Endometrium (tissue), 2 donors: Measurements from ENCODE around the gene SMARCD2.

Experiments
- FAIRE-seq: peaks from 2 replicates; lab custom pipeline; 2012; peaks lifted over from hg19 to GRCh38; lab: Jason Lieb, UNC
- donor health status: control.
- donor health status: control.

The SMARCD2 gene

DNA sequence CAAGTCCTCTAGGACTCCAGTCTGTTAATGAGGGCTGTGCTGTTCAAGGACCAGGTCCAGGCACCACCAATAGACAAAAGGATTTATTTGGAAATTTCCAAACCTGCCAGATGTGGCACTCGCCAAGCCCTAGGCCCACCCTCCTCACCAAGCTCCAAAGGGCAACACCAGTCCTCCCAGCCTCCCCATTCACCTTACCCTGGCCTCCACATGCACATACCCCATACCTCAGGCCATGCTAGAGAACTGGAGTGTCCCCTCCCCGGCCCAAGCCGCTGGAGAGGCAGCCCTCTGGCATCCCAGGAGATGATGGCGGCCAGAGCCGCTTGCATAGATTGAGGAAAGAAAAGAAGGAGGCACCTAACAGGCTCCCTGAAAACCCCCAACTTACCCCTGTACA, 10.5 kb downstream of the SMARCD2 start:
- no peak for FAIRE-seq

DNA sequence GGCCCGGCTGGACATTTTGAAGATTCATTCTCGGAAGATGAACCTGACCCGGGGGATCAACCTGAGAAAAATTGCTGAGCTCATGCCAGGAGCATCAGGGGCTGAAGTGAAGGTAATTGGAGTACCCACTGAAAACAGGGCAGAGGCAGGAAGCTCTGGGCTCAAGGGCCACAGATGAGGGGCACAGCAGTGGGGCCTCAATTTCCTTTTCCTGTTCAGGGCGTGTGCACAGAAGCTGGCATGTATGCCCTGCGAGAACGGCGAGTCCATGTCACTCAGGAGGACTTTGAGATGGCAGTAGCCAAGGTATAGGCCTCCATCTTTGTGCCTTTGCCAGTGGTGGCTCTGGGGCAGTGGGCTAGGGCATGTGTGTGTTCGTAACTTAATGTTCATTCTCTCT, 11.0 kb downstream of the SMARCD2 start:
- no peak for FAIRE-seq

DNA sequence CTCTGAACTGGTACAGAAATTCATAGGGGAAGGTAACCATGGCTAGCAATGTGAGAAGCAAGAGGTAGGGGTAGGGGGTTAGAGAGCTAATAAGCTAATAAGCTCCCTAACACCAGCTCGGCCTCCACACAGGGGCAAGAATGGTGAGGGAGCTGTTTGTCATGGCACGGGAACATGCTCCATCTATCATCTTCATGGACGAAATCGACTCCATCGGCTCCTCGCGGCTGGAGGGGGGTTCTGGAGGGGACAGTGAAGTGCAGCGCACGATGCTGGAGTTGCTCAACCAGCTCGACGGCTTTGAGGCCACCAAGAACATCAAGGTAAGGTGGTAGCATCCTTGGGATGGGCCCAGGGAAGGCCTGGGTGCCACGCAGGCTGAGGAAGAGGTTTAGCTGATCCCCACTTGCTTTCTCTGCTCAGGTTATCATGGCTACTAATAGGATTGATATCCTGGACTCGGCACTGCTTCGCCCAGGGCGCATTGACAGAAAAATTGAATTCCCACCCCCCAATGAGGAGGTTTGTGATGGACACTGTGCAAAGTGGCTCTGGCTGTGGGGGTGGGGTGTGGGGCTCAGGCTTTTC, 11.5 kb downstream of the SMARCD2 start:
- FAIRE-seq = no peak

DNA sequence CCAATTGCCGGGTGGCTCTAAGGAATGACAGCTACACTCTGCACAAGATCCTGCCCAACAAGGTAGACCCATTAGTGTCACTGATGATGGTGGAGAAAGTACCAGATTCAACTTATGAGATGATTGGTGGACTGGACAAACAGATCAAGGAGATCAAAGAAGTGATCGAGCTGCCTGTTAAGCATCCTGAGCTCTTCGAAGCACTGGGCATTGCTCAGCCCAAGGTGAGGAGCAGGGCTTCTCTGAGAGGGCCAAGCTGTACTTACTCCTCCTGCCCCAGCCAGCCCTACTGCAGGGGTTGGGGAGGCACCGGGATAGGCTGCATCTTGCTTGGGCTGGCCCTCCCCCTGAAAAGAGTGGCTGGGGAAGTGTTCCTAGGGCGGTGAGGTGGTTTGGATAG, 12.2 kb downstream of the SMARCD2 start:
- FAIRE-seq = no peak

DNA sequence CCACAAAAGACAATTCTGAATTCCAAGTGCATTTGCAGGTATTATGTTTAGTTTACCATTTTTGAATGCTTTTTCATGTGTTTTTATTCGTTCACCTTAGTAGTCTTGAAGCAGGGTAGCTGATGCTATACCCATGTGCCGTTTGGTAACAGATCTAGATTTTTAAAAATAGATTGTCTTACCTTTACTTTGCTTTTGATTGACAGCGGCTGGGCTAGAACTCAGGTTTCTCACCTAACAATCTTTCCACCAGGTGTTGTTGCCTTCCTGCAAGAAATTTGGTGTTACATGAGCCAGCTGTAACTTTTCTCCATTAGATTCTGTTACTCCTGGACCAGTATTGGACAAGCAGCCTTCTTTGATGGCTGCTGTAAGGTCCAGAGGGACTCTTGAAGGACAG, 13.5 kb downstream of the SMARCD2 start:
- no peak for FAIRE-seq

DNA sequence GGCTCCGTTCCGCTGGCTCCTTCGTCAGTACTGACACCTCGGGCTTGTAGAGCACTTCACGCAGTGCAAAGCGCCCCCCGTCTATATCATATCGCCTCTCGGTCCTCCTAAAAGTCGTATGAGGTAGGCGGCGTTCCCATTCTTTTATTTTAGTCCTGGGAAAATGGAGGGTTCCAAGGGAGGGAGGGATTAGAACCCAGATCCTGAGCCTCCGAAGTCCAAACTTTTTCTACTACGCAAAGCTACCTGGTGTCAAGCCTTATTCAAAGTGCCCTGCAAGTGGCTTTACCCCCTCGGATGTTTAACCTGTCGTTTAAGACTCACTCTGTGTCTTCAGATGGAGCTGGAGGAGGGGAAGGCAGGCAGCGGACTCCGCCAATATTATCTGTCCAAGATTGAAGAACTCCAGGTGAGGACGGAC, 14.7 kb downstream of the SMARCD2 start:
- no peak for FAIRE-seq

DNA sequence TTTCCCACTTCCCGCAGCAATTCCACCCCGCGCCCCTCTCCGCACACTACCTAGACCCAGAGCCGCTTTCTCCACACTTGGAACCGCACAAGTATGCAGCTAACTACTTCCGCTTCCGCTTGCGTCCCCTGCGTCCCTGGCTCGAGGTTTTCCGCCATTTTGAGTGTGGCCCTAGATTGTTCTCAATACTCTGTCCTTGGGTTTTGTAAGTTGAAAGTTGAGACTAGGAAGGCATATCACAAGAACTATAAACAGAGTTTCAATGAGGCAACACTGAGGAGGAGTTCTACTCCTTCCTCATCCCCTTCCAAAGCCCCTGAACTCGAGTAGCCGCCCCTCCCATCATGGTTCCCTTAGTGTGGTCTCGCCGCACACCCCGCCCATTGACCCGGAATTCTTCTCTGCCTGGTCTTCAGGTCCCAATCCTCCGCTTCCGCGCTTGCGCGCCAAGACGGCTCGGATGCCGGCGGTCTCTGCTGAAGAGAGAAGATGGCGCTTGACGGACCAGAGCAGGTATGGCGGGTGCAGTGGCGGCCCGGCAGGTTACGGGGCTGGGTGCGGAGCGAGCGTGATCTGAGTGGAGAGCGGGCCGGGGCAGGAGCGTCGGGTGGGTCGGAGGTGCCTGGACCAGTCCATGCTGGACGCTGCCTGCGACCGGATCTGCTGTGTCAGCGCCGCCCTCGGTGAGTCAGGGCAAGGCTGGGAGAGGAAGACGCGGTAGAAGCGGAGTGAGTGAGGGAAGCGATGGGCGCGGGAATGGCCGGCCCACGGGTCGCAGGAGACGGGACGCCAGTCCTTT, 15.3 kb downstream of the SMARCD2 start, which contains the start of the genes FTSJ3 and PSMC5:
FTSJ3 (minus strand) TSS at position 662 of the 799 bp plus-strand sequence. CDS start 761 bp downstream, outside the sequence.
PSMC5 (plus strand) TSS at position 430 of the 799 bp plus-strand sequence; CDS start at position 490, 60 bp downstream.
- no peak for FAIRE-seq

DNA sequence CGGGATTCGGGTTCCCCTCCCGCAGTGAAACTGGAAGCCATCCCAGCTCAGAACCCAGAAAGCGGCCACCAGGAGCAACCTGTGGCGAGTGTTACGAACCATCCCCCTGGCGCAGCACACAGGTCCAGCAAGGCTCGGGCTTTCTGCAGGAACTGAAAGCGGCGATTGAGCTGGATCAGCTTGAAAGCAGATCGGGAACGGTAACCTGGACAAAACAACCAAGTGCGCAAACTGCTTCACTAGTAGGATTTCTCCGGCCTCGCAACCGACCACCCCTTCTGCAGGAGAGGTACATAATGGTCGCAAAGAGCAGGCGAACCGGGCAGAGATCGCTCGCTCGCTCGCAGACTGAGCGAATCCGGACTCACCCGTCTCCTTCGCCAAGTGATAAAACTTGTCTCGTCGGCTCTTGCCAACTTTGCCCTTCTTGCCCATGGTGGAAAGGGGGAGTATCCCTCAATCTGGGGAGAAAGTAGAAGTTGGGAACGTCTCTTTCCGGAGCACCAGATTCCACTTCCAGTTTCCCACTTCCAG, 15.9 kb downstream of the SMARCD2 start:
- no peak for FAIRE-seq

DNA sequence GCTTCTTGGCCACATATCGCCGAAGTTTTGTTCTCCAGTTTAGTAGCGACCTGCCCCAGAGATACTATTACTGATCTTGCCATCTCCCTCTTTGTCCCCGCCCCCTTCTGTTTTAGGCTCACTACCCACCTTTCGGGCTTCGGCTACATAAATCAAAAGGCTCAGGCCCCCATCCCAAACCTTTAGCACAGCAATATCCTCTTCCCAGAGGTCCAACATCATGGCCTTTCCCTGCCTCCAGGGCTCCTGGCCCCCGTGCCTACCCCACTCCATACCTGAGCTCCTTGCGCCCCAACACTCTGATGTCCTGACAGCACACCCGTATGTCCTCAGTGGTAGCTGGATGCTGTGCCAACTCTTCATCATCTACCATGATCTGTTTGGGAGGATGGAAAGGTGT, 18.1 kb downstream of the SMARCD2 start:
- FAIRE-seq = no peak

DNA sequence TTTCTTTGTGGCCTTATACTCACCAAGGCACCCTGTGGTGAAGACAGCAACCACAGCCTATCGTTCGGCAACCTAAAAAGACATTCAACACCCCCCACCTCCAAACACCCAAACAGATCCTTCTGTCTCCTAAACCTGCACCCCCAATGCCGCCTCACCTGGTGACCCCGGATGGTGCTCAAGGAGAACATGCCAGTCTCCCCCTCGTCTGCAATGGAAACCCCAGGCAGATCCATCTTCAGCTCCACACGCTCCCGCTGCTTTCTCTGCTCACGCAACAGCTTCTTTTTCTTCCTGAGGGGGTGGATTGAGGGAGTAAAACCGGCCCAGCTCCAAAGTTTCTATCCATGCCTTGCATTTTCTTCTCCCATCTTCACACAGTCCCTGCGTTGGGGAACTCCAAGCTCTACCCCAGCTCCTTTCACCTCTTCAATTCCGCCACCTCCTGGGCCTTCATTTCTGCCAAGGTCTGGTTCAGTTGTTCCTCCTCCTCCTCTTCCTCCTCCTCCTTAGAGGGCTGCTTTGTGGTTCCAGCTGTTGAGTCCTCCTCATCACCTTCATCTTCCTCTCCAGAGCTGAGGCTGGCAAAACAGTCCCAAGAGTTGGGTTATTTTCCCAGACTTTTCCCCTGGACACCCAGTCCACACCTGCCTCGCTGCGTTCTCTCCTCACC, 18.7 kb downstream of the SMARCD2 start:
- FAIRE-seq = no peak

DNA sequence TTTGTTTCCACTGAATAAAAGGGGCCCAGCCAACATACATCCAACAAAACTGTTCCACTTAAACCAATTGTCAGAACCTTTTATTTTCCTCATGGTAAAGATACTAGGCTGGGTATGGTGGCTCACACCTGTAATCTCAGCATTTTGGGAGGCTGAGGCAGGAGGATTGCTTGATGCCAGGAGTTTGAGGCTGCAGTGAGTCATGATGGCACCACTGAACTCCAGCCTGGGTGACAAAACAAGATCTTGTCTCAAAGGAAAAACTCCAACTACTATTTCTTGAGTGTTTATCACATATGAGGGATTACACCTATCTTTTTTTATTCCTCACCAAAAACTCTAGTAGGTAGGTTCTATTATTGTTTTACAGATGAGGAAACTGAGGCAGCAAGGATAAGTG, 19.9 kb downstream of the SMARCD2 start:
- FAIRE-seq = no peak

DNA sequence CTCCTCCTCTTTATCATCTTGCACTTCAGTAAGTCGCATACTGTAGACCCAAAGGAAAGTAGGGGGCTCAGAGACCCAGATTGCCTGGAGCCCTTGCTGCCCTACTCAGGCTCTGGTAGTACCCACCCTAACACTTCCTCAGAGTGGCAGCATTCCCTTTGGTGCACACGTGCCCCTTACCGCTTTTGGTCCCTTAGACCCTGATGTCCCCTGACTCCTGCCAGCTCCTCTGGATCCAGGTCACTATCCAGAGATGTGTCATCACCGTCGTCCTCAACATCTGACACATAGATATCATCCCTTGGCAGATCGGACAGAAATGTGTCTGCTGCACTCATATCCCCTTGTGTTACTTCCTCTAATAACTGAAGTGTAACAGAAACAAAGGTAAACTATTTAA, 20.7 kb downstream of the SMARCD2 start:
- no peak for FAIRE-seq

DNA sequence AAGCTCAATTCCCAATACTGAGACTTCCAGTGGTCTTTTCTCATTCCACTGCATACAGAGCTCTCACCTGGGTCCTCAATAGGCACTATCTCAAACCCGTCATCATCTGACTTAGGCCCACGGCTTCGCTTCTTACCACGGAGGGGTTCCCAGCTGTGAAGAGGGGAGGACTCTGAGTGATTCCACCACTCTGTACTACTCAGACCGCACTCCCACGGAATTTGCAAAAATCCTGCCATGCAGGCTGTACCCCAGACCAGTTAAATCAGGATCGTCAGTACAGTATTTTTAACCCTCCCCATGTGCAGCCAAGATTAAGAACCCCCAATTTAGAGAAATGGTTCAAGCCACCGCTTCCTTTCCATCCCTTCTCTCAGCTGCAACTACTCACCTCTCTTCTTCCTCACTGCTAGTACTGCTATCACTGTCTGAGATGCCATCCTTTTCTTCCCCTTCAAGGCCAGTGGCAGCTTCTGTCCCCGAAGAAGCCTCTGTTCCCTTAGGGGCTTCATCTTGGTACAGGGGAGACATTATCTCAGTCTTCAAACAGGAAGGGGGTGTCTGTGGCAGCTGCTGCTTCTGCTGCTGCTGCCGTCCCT, 21.4 kb downstream of the SMARCD2 start:
- FAIRE-seq = no peak

DNA sequence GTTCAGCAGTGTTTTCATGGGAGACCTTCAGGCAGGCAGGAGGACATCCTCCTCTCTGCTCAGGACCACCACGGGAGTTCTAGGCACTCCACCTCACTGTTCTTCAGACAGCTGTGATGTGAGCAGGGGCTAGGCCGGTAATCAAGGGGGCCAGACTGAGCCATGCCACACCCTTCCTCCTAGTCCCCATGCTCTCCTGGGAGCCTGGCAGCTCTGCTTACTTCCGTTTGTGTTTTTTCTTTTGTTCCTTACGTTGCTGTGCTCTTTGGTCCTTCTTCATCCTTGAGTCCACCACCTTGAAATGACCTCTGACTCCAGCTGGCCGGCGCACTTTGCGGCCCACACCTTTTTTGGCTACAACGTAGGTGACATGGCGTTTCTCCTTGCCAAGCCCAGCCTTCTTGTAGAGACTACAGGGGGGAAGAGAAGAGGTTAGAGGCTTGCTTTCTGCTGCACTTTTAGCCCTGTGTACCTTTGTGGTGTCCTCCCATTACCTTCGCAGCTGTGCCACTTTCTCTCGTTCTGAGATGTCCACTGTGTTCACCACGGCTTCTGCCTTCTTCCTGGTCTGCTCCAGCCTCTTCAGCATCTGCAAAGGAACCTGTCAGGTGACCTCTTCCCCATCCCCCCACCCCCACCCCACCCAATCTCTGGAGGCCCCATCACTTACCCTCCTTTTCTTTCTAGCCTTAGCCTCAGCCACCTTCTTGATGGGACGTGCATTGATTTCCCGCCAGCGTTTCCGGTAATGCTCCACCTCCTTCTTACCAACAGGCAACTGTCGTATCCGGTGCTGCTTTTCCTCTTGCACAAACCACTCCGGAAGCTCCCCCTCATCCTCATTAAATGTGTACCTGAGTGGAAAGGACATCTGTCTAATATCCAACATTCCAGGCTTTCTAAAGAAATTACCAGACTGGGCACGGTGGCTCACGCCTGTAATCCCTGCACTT, 22.6 kb downstream of the SMARCD2 start:
- no peak for FAIRE-seq

DNA sequence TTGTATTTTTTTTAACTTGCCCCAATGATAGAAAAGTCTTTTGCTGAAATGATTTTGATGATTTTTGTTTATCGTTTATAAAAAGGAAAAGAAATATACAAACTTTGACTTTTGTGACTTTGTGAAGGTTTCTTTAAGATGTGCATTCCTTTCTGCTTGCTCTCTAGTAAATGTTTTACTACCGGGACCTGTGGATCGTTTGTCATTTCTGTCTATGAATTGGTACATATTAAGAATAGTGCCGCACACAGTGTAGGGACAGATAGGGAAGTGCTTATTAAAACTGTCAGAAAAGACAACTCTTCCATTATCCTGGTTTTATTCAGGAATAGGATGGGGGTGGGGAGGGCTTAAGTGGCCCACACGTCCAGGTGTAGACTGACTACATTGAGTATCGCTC, 23.4 kb downstream of the SMARCD2 start:
- no peak for FAIRE-seq

DNA sequence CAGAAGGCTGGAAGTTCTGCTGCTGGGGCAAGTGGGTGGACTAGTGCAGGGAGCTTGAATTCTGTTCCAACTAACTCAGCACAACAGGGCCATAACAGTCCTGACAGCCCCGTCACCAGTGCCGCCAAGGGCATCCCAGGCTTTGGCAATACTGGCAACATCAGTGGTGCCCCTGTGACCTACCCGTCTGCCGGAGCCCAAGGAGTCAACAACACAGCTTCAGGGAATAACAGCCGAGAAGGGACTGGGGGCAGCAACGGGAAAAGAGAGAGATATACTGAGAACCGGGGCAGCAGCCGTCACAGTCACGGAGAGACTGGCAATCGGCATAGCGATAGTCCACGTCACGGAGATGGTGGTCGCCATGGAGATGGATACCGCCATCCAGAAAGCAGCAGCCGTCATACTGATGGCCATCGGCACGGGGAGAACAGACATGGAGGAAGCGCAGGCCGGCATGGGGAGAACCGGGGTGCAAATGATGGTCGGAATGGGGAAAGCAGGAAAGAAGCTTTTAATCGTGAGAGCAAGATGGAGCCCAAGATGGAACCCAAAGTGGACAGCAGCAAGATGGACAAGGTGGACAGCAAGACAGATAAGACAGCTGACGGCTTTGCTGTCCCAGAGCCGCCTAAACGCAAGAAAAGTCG, 24.6 kb downstream of the SMARCD2 start:
- FAIRE-seq = no peak

DNA sequence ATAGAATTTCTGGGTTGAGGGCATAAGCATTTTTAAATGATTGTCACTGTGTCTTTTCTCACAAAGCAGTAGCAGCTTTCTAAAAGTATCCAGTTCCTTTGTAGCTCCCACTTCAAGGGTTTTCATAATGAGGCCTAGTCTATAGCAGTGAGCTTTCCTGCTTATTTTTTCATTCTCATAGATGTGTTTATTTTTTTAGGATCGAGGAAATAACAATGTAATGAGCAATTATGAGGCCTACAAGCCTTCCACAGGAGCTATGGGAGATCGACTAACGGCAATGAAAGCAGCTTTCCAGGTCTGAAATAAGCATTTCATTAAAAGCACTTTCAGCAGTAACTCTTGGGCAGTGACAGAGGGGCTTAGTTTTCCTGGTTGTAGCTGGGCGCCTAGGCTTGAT, 25.8 kb downstream of the SMARCD2 start:
- FAIRE-seq = no peak

DNA sequence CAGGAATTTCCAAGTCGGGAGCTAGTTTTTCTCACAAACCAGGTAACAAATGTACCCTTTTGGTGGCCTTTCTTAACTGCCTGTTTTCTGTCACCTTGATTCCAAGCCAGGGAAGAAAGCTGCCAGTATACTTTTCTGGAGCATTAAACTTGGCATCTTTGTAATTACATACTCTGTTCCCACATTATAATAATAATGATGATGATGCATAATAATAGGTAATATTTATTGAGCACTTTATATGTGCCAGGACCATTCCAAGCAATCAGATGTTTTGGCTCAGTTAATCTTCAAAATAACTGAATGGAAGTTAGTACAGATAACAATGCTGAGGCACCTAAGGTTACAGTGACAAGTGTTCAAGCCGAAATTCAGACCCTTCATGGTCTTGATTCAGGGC, 26.4 kb downstream of the SMARCD2 start:
- FAIRE-seq = no peak

DNA sequence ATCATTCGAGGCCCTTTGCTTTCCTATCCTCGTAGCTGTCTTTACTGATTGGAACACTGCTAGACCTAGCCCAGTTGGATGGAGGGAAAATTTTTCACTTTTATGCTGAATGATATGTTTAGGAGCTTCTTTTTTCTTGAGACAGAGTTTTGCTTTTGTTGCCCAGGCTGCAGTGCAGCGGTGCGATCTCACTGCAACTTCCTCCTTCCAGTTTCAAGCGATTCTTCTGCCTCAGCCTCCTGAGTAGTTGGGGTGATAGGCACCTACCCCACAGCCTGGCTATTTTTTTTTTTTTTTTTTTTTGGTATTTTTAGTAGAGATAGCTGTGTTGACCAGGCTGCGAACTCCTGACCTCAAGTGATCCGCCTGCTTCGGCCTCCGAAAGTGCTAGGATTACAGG, 32.5 kb downstream of the SMARCD2 start:
- no peak for FAIRE-seq

DNA sequence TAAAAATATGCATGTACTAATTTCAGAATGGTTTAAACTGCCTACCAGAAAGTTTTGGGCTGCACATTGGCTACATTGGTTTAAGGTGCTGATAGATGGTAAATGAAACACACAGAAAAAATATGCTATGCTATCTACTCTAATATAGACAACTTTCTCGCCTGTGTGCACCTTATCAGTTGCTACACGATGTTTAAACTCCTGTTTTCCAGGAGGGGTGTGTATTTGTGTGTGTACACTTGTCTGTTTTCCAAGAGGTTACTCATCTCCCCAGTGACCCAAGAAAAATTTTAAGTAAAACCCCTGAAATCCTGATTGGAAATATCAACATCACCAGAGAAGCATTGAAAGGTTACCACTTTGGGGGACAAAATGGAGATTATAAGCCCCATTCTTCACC, 36.9 kb downstream of the SMARCD2 start:
- no peak for FAIRE-seq

DNA sequence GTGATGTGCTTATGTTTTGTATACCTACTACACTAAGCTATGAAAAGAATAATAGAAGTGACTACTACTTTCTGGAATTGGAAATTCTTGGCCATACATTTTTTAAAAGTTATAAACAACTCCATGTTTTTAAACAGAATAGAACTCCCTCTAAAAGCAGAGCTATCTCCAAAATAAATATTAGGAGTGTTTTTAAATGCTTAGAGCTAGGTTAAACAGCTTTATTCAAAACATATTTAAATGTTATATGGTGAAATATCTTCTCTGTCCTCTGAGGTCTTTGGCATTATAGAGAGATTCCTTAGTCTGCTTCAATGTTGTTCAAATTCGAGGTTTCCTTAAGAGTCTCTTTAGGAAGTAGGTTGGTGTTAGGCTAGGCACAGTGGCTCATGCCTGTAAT, 38.2 kb downstream of the SMARCD2 start:
- no peak for FAIRE-seq
